Body of pancreas (tissue), 4 donors: ENCODE data around the gene TCEAL5.

ENCODE experiments used
- POLR2A ChIP-seq, 3 donors: fragments of 450-650 bp; IDR thresholded peaks; one replicate each; pipeline ENCODE4 v1.6.1; 2016; ENCODE audit warnings: antibody characterized with exemption in 3 of 3, mild to moderate bottlenecking in 2 of 3
- TF ChIP-seq, protein P1 (sequence below), 7 experiments: fragments of 450-650 bp in 4 of 7; fragments of 200-600 bp in 3 of 7; sonication (generic) in 3 of 7; IDR thresholded peaks; one replicate each; pipeline ENCODE4 v1.5.1; 2016 to 2019; ENCODE audit warnings: antibody characterized with exemption in 7 of 7

DNA sequence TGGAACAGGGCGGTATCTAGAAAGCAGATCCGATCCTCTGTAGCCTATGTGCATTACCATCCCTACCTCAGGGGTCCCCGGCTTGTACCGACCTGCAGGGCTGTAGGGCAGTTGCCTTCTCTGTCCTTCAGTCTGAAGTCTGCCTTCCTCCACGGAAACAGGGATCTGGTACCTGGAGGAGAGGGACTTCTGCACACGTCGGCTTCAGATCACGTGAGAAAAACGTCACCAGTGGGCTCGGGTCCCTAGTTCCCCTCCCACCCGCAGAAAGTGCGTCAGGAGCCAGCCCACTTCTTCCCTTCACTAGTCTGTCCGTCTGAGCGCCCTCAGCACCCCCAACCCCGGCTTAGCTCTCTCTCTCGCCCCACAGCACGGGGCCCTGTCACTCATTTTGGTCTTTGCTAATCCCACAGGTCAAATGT, at the start of gene TCEAL5:
- TF ChIP-seq, protein P1, sequence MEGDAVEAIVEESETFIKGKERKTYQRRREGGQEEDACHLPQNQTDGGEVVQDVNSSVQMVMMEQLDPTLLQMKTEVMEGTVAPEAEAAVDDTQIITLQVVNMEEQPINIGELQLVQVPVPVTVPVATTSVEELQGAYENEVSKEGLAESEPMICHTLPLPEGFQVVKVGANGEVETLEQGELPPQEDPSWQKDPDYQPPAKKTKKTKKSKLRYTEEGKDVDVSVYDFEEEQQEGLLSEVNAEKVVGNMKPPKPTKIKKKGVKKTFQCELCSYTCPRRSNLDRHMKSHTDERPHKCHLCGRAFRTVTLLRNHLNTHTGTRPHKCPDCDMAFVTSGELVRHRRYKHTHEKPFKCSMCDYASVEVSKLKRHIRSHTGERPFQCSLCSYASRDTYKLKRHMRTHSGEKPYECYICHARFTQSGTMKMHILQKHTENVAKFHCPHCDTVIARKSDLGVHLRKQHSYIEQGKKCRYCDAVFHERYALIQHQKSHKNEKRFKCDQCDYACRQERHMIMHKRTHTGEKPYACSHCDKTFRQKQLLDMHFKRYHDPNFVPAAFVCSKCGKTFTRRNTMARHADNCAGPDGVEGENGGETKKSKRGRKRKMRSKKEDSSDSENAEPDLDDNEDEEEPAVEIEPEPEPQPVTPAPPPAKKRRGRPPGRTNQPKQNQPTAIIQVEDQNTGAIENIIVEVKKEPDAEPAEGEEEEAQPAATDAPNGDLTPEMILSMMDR (IDR thresholded peaks at IDR 0.05) = no peak
- TF ChIP-seq POLR2A (IDR thresholded peaks at IDR 0.05) = no peak
